SK-N-SH (cell line): ENCODE data around the gene RPL29. TPM values are rescaled to one million over a fixed set of nuclear protein-coding genes. Genes with fewer than 3 reads are reported as not detected.

ENCODE experiments used
- CTCF ChIA-PET: fragments of 300-600, 350-600 bp; formaldehyde crosslinking; extraction: SDS; loops from one replicate; lab custom pipeline; 2021; lab: Yijun Ruan, JAX
- POLR2A ChIA-PET: fragments of 350-600 bp; sonication (Branson Sonifier 250); formaldehyde crosslinking; extraction: SDS; loops from one replicate; lab custom pipeline; 2020; ENCODE audit warnings: antibody characterized with exemption, inconsistent platforms; lab: Yijun Ruan, JAX
- DNase-seq: peaks from one replicate; pipeline ENCODE4 v3.0.0; 2012
- H2AFZ ChIP-seq: fragments of 200-600 bp; sonication (generic); 2 replicates; pipeline ENCODE4 v1.8.1; 2016; ENCODE audit warnings: antibody characterized with exemption, mild to moderate bottlenecking, low read depth
- H3F3A ChIP-seq: fragments of 200-600 bp; sonication (generic); replicated peaks from 2 replicates; pipeline ENCODE3; 2016; ENCODE audit warnings: antibody characterized with exemption, mild to moderate bottlenecking; ENCODE audit not compliant: insufficient read depth
- H3K27ac ChIP-seq, 2 experiments: fragments of 200-500 bp in 1 of 2; fragments of 200-600 bp in 1 of 2; sonication (Bioruptor generic) in 1 of 2; sonication (generic), shearing (Covaris generic) in 1 of 2; 2 replicates each; pipeline versions ENCODE4 v1.5.1 to v1.6.1; 2014 to 2016; ENCODE audit warnings: low read depth in 2 of 2, inconsistent platforms in 1 of 2, low read length in 1 of 2, mild to moderate bottlenecking in 1 of 2, mixed read lengths in 1 of 2
- H3K27me3 ChIP-seq: fragments of 200-600 bp; sonication (generic), shearing (Covaris generic); 2 replicates; pipeline ENCODE4 v1.6.1; 2016; ENCODE audit warnings: mixed run types; ENCODE audit not compliant: insufficient read depth
- H3K36me3 ChIP-seq, 2 experiments: fragments of 200-500 bp in 1 of 2; fragments of 200-600 bp in 1 of 2; sonication (Bioruptor generic) in 1 of 2; sonication (generic) in 1 of 2; replicated peaks in 1 of 2; 2 replicates each; pipeline versions ENCODE3 to v1.5.1; 2014 to 2016; ENCODE audit warnings: low read length in 1 of 2, mild to moderate bottlenecking in 1 of 2; ENCODE audit not compliant: insufficient read depth in 2 of 2, control insufficient read depth in 1 of 2
- H3K4me1 ChIP-seq, 2 experiments: fragments of 200-500 bp in 1 of 2; fragments of 200-600 bp in 1 of 2; sonication (Bioruptor generic) in 1 of 2; sonication (generic), shearing (Covaris generic) in 1 of 2; 2 replicates each; pipeline versions ENCODE4 v1.5.1 to v1.6.1; 2014 to 2016; ENCODE audit warnings: low read depth in 1 of 2, low read length in 1 of 2, mixed run types in 1 of 2; ENCODE audit not compliant: insufficient read depth in 2 of 2, control insufficient read depth in 1 of 2
- H3K4me2 ChIP-seq: fragments of 200-600 bp; sonication (generic), shearing (Covaris generic); 2 replicates; pipeline ENCODE4 v1.6.1; 2017; ENCODE audit warnings: mixed run types
- H3K4me3 ChIP-seq, 2 experiments: fragments of 200-500 bp in 1 of 2; fragments of 200-600 bp in 1 of 2; sonication (Bioruptor generic) in 1 of 2; sonication (generic), shearing (Covaris generic) in 1 of 2; 2 replicates each; pipeline versions ENCODE4 v1.5.1 to v1.8.1; 2014 to 2016; ENCODE audit warnings: low read depth in 2 of 2, inconsistent platforms in 1 of 2, low read length in 1 of 2, mild to moderate bottlenecking in 1 of 2, mixed read lengths in 1 of 2, moderate library complexity in 1 of 2
- H3K79me2 ChIP-seq: fragments of 200-600 bp; sonication (generic); 2 replicates; pipeline ENCODE4 v1.8.1; 2017; ENCODE audit warnings: mild to moderate bottlenecking; ENCODE audit not compliant: insufficient read depth
- H3K9ac ChIP-seq: fragments of 200-600 bp; sonication (generic); 2 replicates; pipeline ENCODE4 v1.6.1; 2017; ENCODE audit warnings: mixed run types
- H3K9me2 ChIP-seq: fragments of 200-600 bp; sonication (generic); 2 replicates; pipeline ENCODE4 v1.6.1; 2017; ENCODE audit warnings: mixed run types
- H3K9me3 ChIP-seq: fragments of 200-600 bp; sonication (generic); 2 replicates; pipeline ENCODE4 v1.6.1; 2017; ENCODE audit warnings: mixed run types, mild to moderate bottlenecking, moderate library complexity
- H4K20me1 ChIP-seq: fragments of 200-600 bp; sonication (generic); 2 replicates; pipeline ENCODE4 v1.6.1; 2017; ENCODE audit warnings: mild to moderate bottlenecking, mixed run types; ENCODE audit not compliant: insufficient read depth
- CHD2 ChIP-seq: fragments of 150-350 bp; IDR thresholded peaks from 2 replicates; pipeline ENCODE4 v1.6.1; 2018; ENCODE audit warnings: low read length; ENCODE audit not compliant: partially characterized antibody
- FOSL2 ChIP-seq: IDR thresholded peaks from 2 replicates; pipeline ENCODE4 v1.4.0; 2012; ENCODE audit warnings: low read depth, mild to moderate bottlenecking, moderate library complexity, borderline replicate concordance
- FOXM1 ChIP-seq: IDR thresholded peaks from 2 replicates; pipeline ENCODE4 v1.4.0; 2012; ENCODE audit warnings: low read depth, mild to moderate bottlenecking
- MAX ChIP-seq: IDR thresholded peaks from 2 replicates; pipeline ENCODE4 v1.4.0; 2012; ENCODE audit warnings: low read depth
- MXI1 ChIP-seq: IDR thresholded peaks from 2 replicates; pipeline ENCODE4 v1.6.1; 2012; ENCODE audit warnings: mild to moderate bottlenecking, low read depth, low read length, improper control_type of control experiment
- NRF1 ChIP-seq: IDR thresholded peaks from 2 replicates; pipeline ENCODE4 v1.6.1; 2012; ENCODE audit warnings: low read depth, mild to moderate bottlenecking, low read length
- POLR2AphosphoS5 ChIP-seq: IDR thresholded peaks from 2 replicates; pipeline ENCODE4 v1.6.1; 2012; ENCODE audit warnings: low read depth, low read length
- RAD21 ChIP-seq: IDR thresholded peaks from 2 replicates; pipeline ENCODE4 v1.6.1; 2012; ENCODE audit warnings: mild to moderate bottlenecking, low read length
- RCOR1 ChIP-seq: fragments of 150-350 bp; IDR thresholded peaks from 2 replicates; pipeline ENCODE4 v1.6.1; 2017; ENCODE audit warnings: antibody characterized with exemption, low read length
- RXRA ChIP-seq: IDR thresholded peaks from 2 replicates; pipeline ENCODE4 v1.4.0; 2012; ENCODE audit warnings: low read depth, mild to moderate bottlenecking, borderline replicate concordance
- SIN3A ChIP-seq: IDR thresholded peaks from 2 replicates; pipeline ENCODE4 v1.6.1; 2012; ENCODE audit warnings: low read depth, mild to moderate bottlenecking, low read length, moderate library complexity, borderline replicate concordance
- SMC3 ChIP-seq: IDR thresholded peaks from 2 replicates; pipeline ENCODE4 v1.6.1; 2012; ENCODE audit warnings: low read depth, low read length, improper control_type of control experiment
- TCF12 ChIP-seq: IDR thresholded peaks from 2 replicates; pipeline ENCODE4 v1.4.0; 2012
- WGBS: methylation state at CpG from one replicate; pipeline ENCODE4 v1.1.6; 2017; ENCODE audit warnings: low lambda C conversion rate; 5-methylcytosine and 5-hydroxymethylcytosine counted together
- polyA plus RNA-seq, 3 experiments: library from polyadenylated mRNA; depleted of rRNA; stranded (reverse); fragments of >200 nt; gene quantifications; 2 replicates each; pipeline ENCODE4 v1.2.3, GENCODE V29; 2012
- TF ChIP-seq, protein P1 (sequence below): fragments of 200-600 bp; sonication (generic); IDR thresholded peaks from 2 replicates; pipeline ENCODE4 v1.6.1; 2017; ENCODE audit warnings: antibody characterized with exemption, mild to moderate bottlenecking, moderate library complexity

Gene RPL29
- polyA plus RNA-seq, 1 of the 3 experiments (the other 2 are of a cell fraction), result 3,173 TPM

GRCh38 chr3:52002748-52003147 lies 7.1 kb upstream of the RPL29 start:
- TF ChIP-seq NRF1, result no peak
- TF ChIP-seq SMC3, result no peak
- TF ChIP-seq MAX, result no peak
- TF ChIP-seq, all 33 proteins: peak for 0
- 66% methylated on average over 5 of the region's 6 CpGs for WGBS

DNA sequence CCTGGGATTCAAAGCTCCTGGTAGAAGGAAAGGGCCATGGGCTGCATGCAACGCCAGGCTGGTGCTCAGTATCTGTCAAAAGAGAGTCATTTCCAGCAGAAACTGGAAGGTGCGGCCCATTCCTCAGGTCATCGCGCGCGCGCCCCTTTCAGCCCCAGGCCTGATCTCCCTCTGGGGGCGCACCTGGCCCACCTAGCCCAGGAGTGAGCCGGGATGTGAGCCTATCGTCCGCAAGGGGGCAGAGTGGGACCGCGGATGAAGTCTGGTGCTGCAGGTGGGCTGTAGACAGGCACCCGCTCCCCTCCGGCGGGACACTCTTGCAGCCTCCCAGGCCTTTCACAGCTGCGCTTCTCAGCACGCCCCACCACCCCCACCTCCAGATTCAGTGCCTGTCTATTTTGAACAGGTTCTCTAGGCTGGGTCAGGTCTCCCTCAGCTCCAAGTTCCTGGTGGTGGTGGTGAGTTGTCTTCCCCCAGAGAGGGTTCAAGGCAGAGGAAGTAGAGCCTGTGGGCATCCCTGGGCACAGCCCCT lies 5.8 kb upstream of the RPL29 start:
- WGBS, result 1% methylated on average over 13 of the region's 18 CpGs
- Histone ChIP-seq H3K4me2 (no peak overlapping the region; the same call in 1 of the 2 replicates), H2AFZ (no peak overlapping the region), H3K4me3 (peak overlapping the region in 1 of 2 experiments; percentile 36; a peak in 1 of 4 replicates), H4K20me1 (no peaks in the 10 kb centered on the region), H3K4me1 (peaks cover 20 to 48% of the 10 kb centered on the region in 2 experiments), H3K79me2 (no peaks in the 10 kb centered on the region), H3K9me2 (no peaks in the 10 kb centered on the region), H3F3A (peaks cover 3% of the 10 kb centered on the region), H3K9ac (no peak overlapping the region), H3K27me3 (no peaks in the 10 kb centered on the region), H3K36me3 (no peaks in the 10 kb centered on the region), H3K27ac (peak overlapping the region in 1 of 2 experiments; percentile 61; a peak in 2 of 4 replicates), H3K9me3 (no peaks in the 10 kb centered on the region)
- ChIA-PET CTCF (interaction anchor here (0.6 to 24.7 kb wide), 50 partner anchors 9 to 1243 kb away, joined by 3 to 983 read pairs (median 4); partner anchors contain the start of genes ABHD14A, ABHD14B, ACY1 and DUSP7), POLR2A (interaction anchor here (0.6 to 6.2 kb wide), 8 partner anchors 9 to 104 kb away, joined by 3 to 86 read pairs (median 4); partner anchors contain the start of genes DUSP7 and RRP9)
- DNase-seq, result peak; percentile 92
- TF ChIP-seq RXRA (no peak), FOSL2 (no peak), SIN3A (no peak), RAD21 (peak; percentile 96), TCF12 (no peak), FOXM1 (no peak), SMC3 (peak; percentile 94), CHD2 (peak; percentile 35), RCOR1 (peak; percentile 33; the same call in 1 of the 2 replicates), POLR2AphosphoS5 (no peak), MXI1 (0 out of 2 replicates have a peak, but pooled peaks have one; percentile 26)
- TF ChIP-seq, protein P1, sequence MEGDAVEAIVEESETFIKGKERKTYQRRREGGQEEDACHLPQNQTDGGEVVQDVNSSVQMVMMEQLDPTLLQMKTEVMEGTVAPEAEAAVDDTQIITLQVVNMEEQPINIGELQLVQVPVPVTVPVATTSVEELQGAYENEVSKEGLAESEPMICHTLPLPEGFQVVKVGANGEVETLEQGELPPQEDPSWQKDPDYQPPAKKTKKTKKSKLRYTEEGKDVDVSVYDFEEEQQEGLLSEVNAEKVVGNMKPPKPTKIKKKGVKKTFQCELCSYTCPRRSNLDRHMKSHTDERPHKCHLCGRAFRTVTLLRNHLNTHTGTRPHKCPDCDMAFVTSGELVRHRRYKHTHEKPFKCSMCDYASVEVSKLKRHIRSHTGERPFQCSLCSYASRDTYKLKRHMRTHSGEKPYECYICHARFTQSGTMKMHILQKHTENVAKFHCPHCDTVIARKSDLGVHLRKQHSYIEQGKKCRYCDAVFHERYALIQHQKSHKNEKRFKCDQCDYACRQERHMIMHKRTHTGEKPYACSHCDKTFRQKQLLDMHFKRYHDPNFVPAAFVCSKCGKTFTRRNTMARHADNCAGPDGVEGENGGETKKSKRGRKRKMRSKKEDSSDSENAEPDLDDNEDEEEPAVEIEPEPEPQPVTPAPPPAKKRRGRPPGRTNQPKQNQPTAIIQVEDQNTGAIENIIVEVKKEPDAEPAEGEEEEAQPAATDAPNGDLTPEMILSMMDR, result peak; percentile 97

More at GRCh38 chr3:52002748-52003147, 7.1 kb upstream of the RPL29 start:
- no peak for DNase-seq
- H4K20me1 ChIP-seq, result no peaks in the 10 kb centered on the region
- no peaks in the 10 kb centered on the region for H3K9me2 ChIP-seq
- peak overlapping the region in 1 of 2 experiments; percentile 61; a peak in 1 of 4 replicates for H3K27ac ChIP-seq
- H3F3A ChIP-seq, result peaks cover 3% of the 10 kb centered on the region
- no peak overlapping the region for H2AFZ ChIP-seq
- H3K27me3 ChIP-seq, result no peaks in the 10 kb centered on the region
- no peaks in the 10 kb centered on the region for H3K36me3 ChIP-seq
- ChIA-PET CTCF (interaction anchor here (1.0 to 24.7 kb wide), 21 partner anchors 15 to 277 kb away, joined by 3 to 983 read pairs (median 13); partner anchors contain the start of genes ABHD14A, ABHD14B, ACY1 and DUSP7), POLR2A (interaction anchor here (1.0 to 6.2 kb wide), 5 partner anchors 12 to 52 kb away, joined by 3 to 144 read pairs (median 57); partner anchors contain the start of gene DUSP7)
- no peak overlapping the region for H3K9ac ChIP-seq
- no peaks in the 10 kb centered on the region for H3K9me3 ChIP-seq
- no peak overlapping the region for H3K4me3 ChIP-seq
- H3K79me2 ChIP-seq, result no peaks in the 10 kb centered on the region
- peaks cover 20 to 61% of the 10 kb centered on the region in 2 experiments for H3K4me1 ChIP-seq
- no peak overlapping the region for H3K4me2 ChIP-seq
